ENCODE results near the gene ADGRV1. TPM values are rescaled to one million over a fixed set of nuclear protein-coding genes. Genes with fewer than 3 reads are reported as not detected.

Gene ADGRV1
- polyA plus RNA-seq, 2 donors: 0.82 to 1.6 TPM

- Histone ChIP-seq H3K27ac (ENCODE audit: low read depth in 2 of 2, low read length in 1 of 2) (no peak overlapping the region), H3K27me3 (ENCODE audit: control insufficient read depth in 1 of 2, insufficient read depth in 2 of 2, low read length in 2 of 2) (no peaks in the 10 kb centered on the region), H3K9me3 (ENCODE audit: control insufficient read depth in 2 of 2, insufficient read depth in 1 of 2, low read depth in 1 of 2, low read length in 1 of 2) (no peaks in the 10 kb centered on the region), H3K36me3 (ENCODE audit: control insufficient read depth in 2 of 2, insufficient read depth in 2 of 2, low read length in 1 of 2) (no peaks in the 10 kb centered on the region), H3K4me3 (ENCODE audit: low read depth in 1 of 2, low read length in 2 of 2) (no peak overlapping the region), H3K4me1 (ENCODE audit: control insufficient read depth in 2 of 2, insufficient read depth in 2 of 2, low read length in 1 of 2) (no peaks in the 10 kb centered on the region)
- WGBS, 2 donors: 49 to 52% methylated on average over 1 of the region's 1 CpG
These were observed 382.6 kb downstream of the ADGRV1 start for GRCh38 chr5:90941002-90941720.

GRCh38 chr5:90944116-90944515, 385.5 kb downstream of the ADGRV1 start:
- no peaks in the 10 kb centered on the region for H3K36me3 ChIP-seq (ENCODE audit: control insufficient read depth in 2 of 2, insufficient read depth in 2 of 2, low read length in 1 of 2)
- H3K27ac ChIP-seq (ENCODE audit: low read depth in 2 of 2, low read length in 1 of 2): no peak overlapping the region
- no peaks in the 10 kb centered on the region for H3K9me3 ChIP-seq (ENCODE audit: control insufficient read depth in 2 of 2, insufficient read depth in 1 of 2, low read depth in 1 of 2, low read length in 1 of 2)
- no peak overlapping the region for H3K4me3 ChIP-seq (ENCODE audit: low read depth in 1 of 2, low read length in 2 of 2)
- no peaks in the 10 kb centered on the region for H3K4me1 ChIP-seq (ENCODE audit: control insufficient read depth in 2 of 2, insufficient read depth in 2 of 2, low read length in 1 of 2)
- H3K27me3 ChIP-seq (ENCODE audit: control insufficient read depth in 1 of 2, insufficient read depth in 2 of 2, low read length in 2 of 2): no peaks in the 10 kb centered on the region

GRCh38 chr5:90947667-90948066, 389.1 kb downstream of the ADGRV1 start:
- Histone ChIP-seq H3K27ac (ENCODE audit: low read depth in 2 of 2, low read length in 1 of 2) (no peak overlapping the region), H3K9me3 (ENCODE audit: control insufficient read depth in 2 of 2, insufficient read depth in 1 of 2, low read depth in 1 of 2, low read length in 1 of 2) (no peaks in the 10 kb centered on the region), H3K4me1 (ENCODE audit: control insufficient read depth in 2 of 2, insufficient read depth in 2 of 2, low read length in 1 of 2) (no peaks in the 10 kb centered on the region), H3K36me3 (ENCODE audit: control insufficient read depth in 2 of 2, insufficient read depth in 2 of 2, low read length in 1 of 2) (no peaks in the 10 kb centered on the region), H3K4me3 (ENCODE audit: low read depth in 1 of 2, low read length in 2 of 2) (no peak overlapping the region), H3K27me3 (ENCODE audit: control insufficient read depth in 1 of 2, insufficient read depth in 2 of 2, low read length in 2 of 2) (no peaks in the 10 kb centered on the region)
- WGBS, 2 donors: 19 to 26% methylated on average over 1 of the region's 1 CpG

GRCh38 chr5:90948969-90949368, 390.4 kb downstream of the ADGRV1 start:
- Histone ChIP-seq H3K27ac (ENCODE audit: low read depth in 2 of 2, low read length in 1 of 2) (no peak overlapping the region), H3K4me1 (ENCODE audit: control insufficient read depth in 2 of 2, insufficient read depth in 2 of 2, low read length in 1 of 2) (no peaks in the 10 kb centered on the region), H3K27me3 (ENCODE audit: control insufficient read depth in 1 of 2, insufficient read depth in 2 of 2, low read length in 2 of 2) (no peaks in the 10 kb centered on the region), H3K36me3 (ENCODE audit: control insufficient read depth in 2 of 2, insufficient read depth in 2 of 2, low read length in 1 of 2) (no peaks in the 10 kb centered on the region), H3K9me3 (ENCODE audit: control insufficient read depth in 2 of 2, insufficient read depth in 1 of 2, low read depth in 1 of 2, low read length in 1 of 2) (no peaks in the 10 kb centered on the region), H3K4me3 (ENCODE audit: low read depth in 1 of 2, low read length in 2 of 2) (no peak overlapping the region)
- 97 to 98% methylated on average over 2 of the region's 2 CpGs for WGBS, 2 donors

GRCh38 chr5:90949469-90950358, 391.1 kb downstream of the ADGRV1 start:
- Histone ChIP-seq H3K9me3 (ENCODE audit: control insufficient read depth in 2 of 2, insufficient read depth in 1 of 2, low read depth in 1 of 2, low read length in 1 of 2) (no peaks in the 10 kb centered on the region), H3K27me3 (ENCODE audit: control insufficient read depth in 1 of 2, insufficient read depth in 2 of 2, low read length in 2 of 2) (no peaks in the 10 kb centered on the region), H3K27ac (ENCODE audit: low read depth in 2 of 2, low read length in 1 of 2) (no peak overlapping the region), H3K4me1 (ENCODE audit: control insufficient read depth in 2 of 2, insufficient read depth in 2 of 2, low read length in 1 of 2) (no peaks in the 10 kb centered on the region), H3K4me3 (ENCODE audit: low read depth in 1 of 2, low read length in 2 of 2) (no peak overlapping the region), H3K36me3 (ENCODE audit: control insufficient read depth in 2 of 2, insufficient read depth in 2 of 2, low read length in 1 of 2) (no peaks in the 10 kb centered on the region)
- WGBS, 2 donors: 85 to 89% methylated on average over 2 of the region's 2 CpGs

- Histone ChIP-seq H3K4me3 (ENCODE audit: low read depth in 1 of 2, low read length in 2 of 2) (no peak overlapping the region), H3K27ac (ENCODE audit: low read depth in 2 of 2, low read length in 1 of 2) (no peak overlapping the region), H3K4me1 (ENCODE audit: control insufficient read depth in 2 of 2, insufficient read depth in 2 of 2, low read length in 1 of 2) (no peaks in the 10 kb centered on the region), H3K9me3 (ENCODE audit: control insufficient read depth in 2 of 2, insufficient read depth in 1 of 2, low read depth in 1 of 2, low read length in 1 of 2) (no peaks in the 10 kb centered on the region), H3K36me3 (ENCODE audit: control insufficient read depth in 2 of 2, insufficient read depth in 2 of 2, low read length in 1 of 2) (no peaks in the 10 kb centered on the region), H3K27me3 (ENCODE audit: control insufficient read depth in 1 of 2, insufficient read depth in 2 of 2, low read length in 2 of 2) (no peaks in the 10 kb centered on the region)
- WGBS, 2 donors: 79 to 84% methylated on average over 6 of the region's 6 CpGs
These were observed 396.5 kb downstream of the ADGRV1 start for GRCh38 chr5:90955001-90955635.

GRCh38 chr5:90956511-90957097, 398.0 kb downstream of the ADGRV1 start:
- Histone ChIP-seq H3K4me1 (ENCODE audit: control insufficient read depth in 2 of 2, insufficient read depth in 2 of 2, low read length in 1 of 2) (no peaks in the 10 kb centered on the region), H3K27me3 (ENCODE audit: control insufficient read depth in 1 of 2, insufficient read depth in 2 of 2, low read length in 2 of 2) (no peaks in the 10 kb centered on the region), H3K27ac (ENCODE audit: low read depth in 2 of 2, low read length in 1 of 2) (no peak overlapping the region), H3K9me3 (ENCODE audit: control insufficient read depth in 2 of 2, insufficient read depth in 1 of 2, low read depth in 1 of 2, low read length in 1 of 2) (no peaks in the 10 kb centered on the region), H3K36me3 (ENCODE audit: control insufficient read depth in 2 of 2, insufficient read depth in 2 of 2, low read length in 1 of 2) (no peaks in the 10 kb centered on the region), H3K4me3 (ENCODE audit: low read depth in 1 of 2, low read length in 2 of 2) (no peak overlapping the region)
- WGBS, 2 donors: 61% methylated on average over 4 of the region's 4 CpGs

- Histone ChIP-seq H3K9me3 (ENCODE audit: control insufficient read depth in 2 of 2, insufficient read depth in 1 of 2, low read depth in 1 of 2, low read length in 1 of 2) (no peaks in the 10 kb centered on the region), H3K36me3 (ENCODE audit: control insufficient read depth in 2 of 2, insufficient read depth in 2 of 2, low read length in 1 of 2) (no peaks in the 10 kb centered on the region), H3K4me3 (ENCODE audit: low read depth in 1 of 2, low read length in 2 of 2) (no peak overlapping the region), H3K27ac (ENCODE audit: low read depth in 2 of 2, low read length in 1 of 2) (no peak overlapping the region), H3K27me3 (ENCODE audit: control insufficient read depth in 1 of 2, insufficient read depth in 2 of 2, low read length in 2 of 2) (no peaks in the 10 kb centered on the region), H3K4me1 (ENCODE audit: control insufficient read depth in 2 of 2, insufficient read depth in 2 of 2, low read length in 1 of 2) (no peaks in the 10 kb centered on the region)
These were observed 399.3 kb downstream of the ADGRV1 start for GRCh38 chr5:90957906-90958305.

- Histone ChIP-seq H3K4me3 (ENCODE audit: low read depth in 1 of 2, low read length in 2 of 2) (no peak overlapping the region), H3K27me3 (ENCODE audit: control insufficient read depth in 1 of 2, insufficient read depth in 2 of 2, low read length in 2 of 2) (no peaks in the 10 kb centered on the region), H3K4me1 (ENCODE audit: control insufficient read depth in 2 of 2, insufficient read depth in 2 of 2, low read length in 1 of 2) (no peaks in the 10 kb centered on the region), H3K27ac (ENCODE audit: low read depth in 2 of 2, low read length in 1 of 2) (no peak overlapping the region), H3K9me3 (ENCODE audit: control insufficient read depth in 2 of 2, insufficient read depth in 1 of 2, low read depth in 1 of 2, low read length in 1 of 2) (no peaks in the 10 kb centered on the region), H3K36me3 (ENCODE audit: control insufficient read depth in 2 of 2, insufficient read depth in 2 of 2, low read length in 1 of 2) (no peaks in the 10 kb centered on the region)
These were observed 400.7 kb downstream of the ADGRV1 start for GRCh38 chr5:90959262-90959661.

Measured in esophagus (tissue), 2 donors.